Measurements from ENCODE around the gene LRMDA. TPM values are rescaled to one million over a fixed set of nuclear protein-coding genes. Genes with fewer than 3 reads are reported as not detected.

The LRMDA gene
- total and polyA plus RNA-seq, 2 donors (not counting 3 experiments of a cell fraction or from before 2014, with no cell fraction given) = 9.7 to 18.0 TPM

DNA sequence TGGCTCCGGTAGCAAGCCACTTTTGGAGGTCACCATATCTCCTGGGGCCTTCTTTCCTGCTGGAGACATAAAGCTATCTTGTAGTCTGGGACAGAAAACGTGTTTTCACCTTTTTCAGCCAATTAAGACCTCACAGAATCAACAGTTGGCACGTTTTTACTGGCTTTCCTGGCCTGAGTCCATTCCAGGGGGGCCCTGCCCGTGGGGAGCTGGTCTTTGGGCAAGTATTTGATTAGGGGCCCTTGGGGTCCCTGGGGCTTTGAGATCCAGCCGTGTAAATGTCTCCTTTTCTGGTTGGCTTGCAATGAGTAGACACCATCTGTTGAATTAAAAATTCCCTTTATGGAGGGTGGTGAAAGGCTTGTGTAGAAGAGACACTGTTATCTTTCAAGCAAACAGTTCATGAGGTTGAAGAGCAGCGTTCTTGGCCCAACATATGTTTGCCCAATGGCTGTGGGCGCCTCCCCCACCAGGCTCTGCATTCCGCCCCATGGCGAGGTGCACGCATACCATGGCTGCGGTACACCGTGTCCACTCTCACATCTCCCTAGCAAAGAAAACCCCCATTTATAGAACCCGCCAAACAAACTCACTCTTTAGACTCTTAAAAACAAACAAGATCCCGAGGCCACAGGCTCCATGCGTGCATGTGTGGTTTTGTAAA, 593.2 kb downstream of the LRMDA start:
- H3K27ac ChIP-seq (ENCODE audit: insufficient read depth, low read depth, low read length) = no peak overlapping the region
- CTCF ChIA-PET = interaction anchor here (1.1 kb wide), 1 partner anchor 11 kb away, joined by 3 read pairs; no protein-coding TSS in a partner anchor

More for the DNA sequence above, 593.2 kb downstream of the LRMDA start:
- no peaks in the 10 kb centered on the region for H4K20me1 ChIP-seq (replicated peaks; ENCODE audit: control insufficient read depth, extremely low read depth, insufficient read depth, low read length)
- no peaks in the 10 kb centered on the region for H3K27me3 ChIP-seq (ENCODE audit: control insufficient read depth in 2 of 2, insufficient read depth in 2 of 2, low read length in 2 of 2)
- FAIRE-seq (no peak), DNase-seq (ENCODE audit: low read depth, low spot score) (no peak)
- H3K4me1 ChIP-seq (ENCODE audit: control insufficient read depth, extremely low read depth, insufficient read depth, low read length) = no peaks in the 10 kb centered on the region
- intact Hi-C loops (cut with micrococcal nuclease) (no loop called here), dilution Hi-C loops (cut with MboI; ENCODE audit: extremely low pct_ligation_motif_present, low sequenced_read_pairs) (no loop called here)
- H3K9me1 ChIP-seq (replicated peaks; ENCODE audit: control insufficient read depth, extremely low read depth, insufficient read depth, low read length) = no peaks in the 10 kb centered on the region
- no peaks in the 10 kb centered on the region for H3K36me3 ChIP-seq (ENCODE audit: control insufficient read depth in 2 of 2, extremely low read depth in 1 of 2, insufficient read depth in 2 of 2, low read length in 2 of 2)
- POLR2A ChIA-PET = no interaction called here
- H3K4me3 ChIP-seq (replicated peaks in 1 of 3; ENCODE audit: insufficient read depth in 1 of 3, low read depth in 1 of 3, low read length in 3 of 3) = no peak overlapping the region
- no peak overlapping the region for H3K9ac ChIP-seq (replicated peaks; ENCODE audit: extremely low read depth, insufficient read depth, low read length)
- no peaks in the 10 kb centered on the region for H3K79me2 ChIP-seq (ENCODE audit: control insufficient read depth, insufficient read depth, low read length)
- H3K4me2 ChIP-seq (ENCODE audit: insufficient read depth, low read length) = no peak overlapping the region
- BruUV-seq (replicated peaks) = no TSS peak
- no peak overlapping the region for H2AFZ ChIP-seq (ENCODE audit: low read depth, low read length)
- no peak for TF ChIP-seq JUN (IDR thresholded peaks at IDR 0.05; ENCODE audit: borderline replicate concordance, insufficient read depth, insufficient read length, low read depth)
- TF ChIP-seq FOS (IDR thresholded peaks at IDR 0.05; ENCODE audit: borderline replicate concordance, insufficient read depth, low read length) = no peak
- TF ChIP-seq POLR2AphosphoS5 (IDR thresholded peaks at IDR 0.05; ENCODE audit: insufficient read depth, low read depth, low read length) = no peak
- no peak for TF ChIP-seq POLR2A (IDR thresholded peaks at IDR 0.05; ENCODE audit: low read depth, low read length)
- no peak for TF ChIP-seq GATA2 (IDR thresholded peaks at IDR 0.05; ENCODE audit: insufficient read depth, insufficient read length, low read depth, low read length)
- TF ChIP-seq, protein P1, sequence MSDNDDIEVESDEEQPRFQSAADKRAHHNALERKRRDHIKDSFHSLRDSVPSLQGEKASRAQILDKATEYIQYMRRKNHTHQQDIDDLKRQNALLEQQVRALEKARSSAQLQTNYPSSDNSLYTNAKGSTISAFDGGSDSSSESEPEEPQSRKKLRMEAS (IDR thresholded peaks at IDR 0.05; ENCODE audit: insufficient read depth, insufficient read length) = no peak
- TF ChIP-seq EZH2 (IDR thresholded peaks at IDR 0.05; ENCODE audit: borderline replicate concordance, low read depth, low read length, severe bottlenecking) = no peak
- TF ChIP-seq, protein P2, sequence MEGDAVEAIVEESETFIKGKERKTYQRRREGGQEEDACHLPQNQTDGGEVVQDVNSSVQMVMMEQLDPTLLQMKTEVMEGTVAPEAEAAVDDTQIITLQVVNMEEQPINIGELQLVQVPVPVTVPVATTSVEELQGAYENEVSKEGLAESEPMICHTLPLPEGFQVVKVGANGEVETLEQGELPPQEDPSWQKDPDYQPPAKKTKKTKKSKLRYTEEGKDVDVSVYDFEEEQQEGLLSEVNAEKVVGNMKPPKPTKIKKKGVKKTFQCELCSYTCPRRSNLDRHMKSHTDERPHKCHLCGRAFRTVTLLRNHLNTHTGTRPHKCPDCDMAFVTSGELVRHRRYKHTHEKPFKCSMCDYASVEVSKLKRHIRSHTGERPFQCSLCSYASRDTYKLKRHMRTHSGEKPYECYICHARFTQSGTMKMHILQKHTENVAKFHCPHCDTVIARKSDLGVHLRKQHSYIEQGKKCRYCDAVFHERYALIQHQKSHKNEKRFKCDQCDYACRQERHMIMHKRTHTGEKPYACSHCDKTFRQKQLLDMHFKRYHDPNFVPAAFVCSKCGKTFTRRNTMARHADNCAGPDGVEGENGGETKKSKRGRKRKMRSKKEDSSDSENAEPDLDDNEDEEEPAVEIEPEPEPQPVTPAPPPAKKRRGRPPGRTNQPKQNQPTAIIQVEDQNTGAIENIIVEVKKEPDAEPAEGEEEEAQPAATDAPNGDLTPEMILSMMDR (IDR thresholded peaks at IDR 0.05; ENCODE audit: extremely low read depth in 1 of 2, insufficient read depth in 1 of 2, low read depth in 1 of 2, low read length in 2 of 2) = no peak
- TF ChIP-seq MYC (IDR thresholded peaks at IDR 0.05; ENCODE audit: low read depth, low read length) = no peak
- H3K9me3 ChIP-seq (replicated peaks; ENCODE audit: control insufficient read depth, insufficient read depth, low read length) = no peaks in the 10 kb centered on the region
